Measurements from ENCODE around the gene ARMC3.

Gene ARMC3

GRCh38 chr10:23081891-23082290, 154.0 kb downstream of the ARMC3 start:
- no peak for DNase-seq
